MV-4-11 (cell line): ENCODE data around the gene GNB1L.

Source experiments
- DNase-seq: peaks from one replicate; lab custom pipeline; 2025; lab: John Stamatoyannopoulos, UW

Gene GNB1L

GRCh38 chr22:19733755-19734154, 120.9 kb downstream of the GNB1L start:
- DNase-seq, result no peak
